Inflammatory macrophage (primary cell): Measurements from ENCODE around the gene GABRP.
A peak's percentile ranks its signal among the peaks of the same experiment; 100 is the strongest.
"Not testable (repeated sequence)": the region's sequence is repeated elsewhere in the genome, so short reads cannot be mapped to it uniquely, and the experiment has no call there.

Experiments
- DNase-seq, 2 donors: peaks; one replicate each; pipeline ENCODE4 v3.0.0-alpha.2; 2020 to 2022

GABRP gene

GRCh38 chr5:170755679-170756456 lies 27.7 kb upstream of the GABRP start:
- DNase-seq, result no peak

DNA sequence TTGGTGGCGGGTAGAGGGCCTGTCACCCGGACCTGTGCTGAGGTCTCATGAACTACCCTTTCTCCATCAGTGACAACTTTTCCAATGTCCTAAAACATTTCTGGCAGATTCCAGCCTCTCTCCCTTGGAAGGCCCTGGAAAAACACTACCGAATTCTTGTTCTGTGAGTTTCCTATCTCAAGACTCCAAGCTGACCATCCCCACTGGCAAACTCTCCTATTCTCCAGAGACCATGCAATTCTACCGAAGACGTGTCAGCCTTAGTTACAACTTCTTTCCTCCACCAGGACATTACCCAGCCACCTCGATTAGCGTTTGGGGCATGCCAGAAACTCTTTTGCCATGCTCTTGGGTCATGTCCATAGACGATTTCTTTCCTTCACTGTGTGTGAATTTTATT lies 26.8 kb upstream of the GABRP start:
- no peak for DNase-seq

- peak; percentile 2 to 17 for DNase-seq
Observed at GRCh38 chr5:170757182-170757601, 26.3 kb upstream of the GABRP start.

DNA sequence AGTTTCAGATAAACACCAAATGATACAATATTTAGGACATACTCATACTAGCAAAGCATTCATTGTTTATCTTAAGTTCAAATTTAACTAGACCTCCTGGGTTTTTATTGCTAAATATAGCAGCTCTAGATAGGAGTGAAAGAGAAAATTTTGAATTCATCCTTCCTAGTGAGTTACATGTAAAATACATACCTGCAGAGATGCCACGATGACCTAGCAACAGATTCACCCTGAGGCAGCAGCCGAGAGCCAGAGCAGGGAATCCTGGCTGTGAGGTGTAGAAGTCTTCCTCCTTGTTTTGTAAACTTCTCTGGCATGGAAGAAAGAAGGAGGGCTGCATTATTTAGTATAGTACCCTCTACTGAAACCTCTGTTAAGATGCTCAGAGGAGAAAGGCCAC lies 25.9 kb upstream of the GABRP start:
- DNase-seq, result no peak

- DNase-seq, result no peak
Observed at GRCh38 chr5:170758481-170758880, 25.0 kb upstream of the GABRP start.

- DNase-seq, result no peak
Observed at GRCh38 chr5:170760113-170760512, 23.4 kb upstream of the GABRP start.

- DNase-seq, result no peak
Observed at GRCh38 chr5:170761048-170761707, 22.3 kb upstream of the GABRP start.

GRCh38 chr5:170761708-170762066 lies 21.8 kb upstream of the GABRP start:
- no peak for DNase-seq

DNA sequence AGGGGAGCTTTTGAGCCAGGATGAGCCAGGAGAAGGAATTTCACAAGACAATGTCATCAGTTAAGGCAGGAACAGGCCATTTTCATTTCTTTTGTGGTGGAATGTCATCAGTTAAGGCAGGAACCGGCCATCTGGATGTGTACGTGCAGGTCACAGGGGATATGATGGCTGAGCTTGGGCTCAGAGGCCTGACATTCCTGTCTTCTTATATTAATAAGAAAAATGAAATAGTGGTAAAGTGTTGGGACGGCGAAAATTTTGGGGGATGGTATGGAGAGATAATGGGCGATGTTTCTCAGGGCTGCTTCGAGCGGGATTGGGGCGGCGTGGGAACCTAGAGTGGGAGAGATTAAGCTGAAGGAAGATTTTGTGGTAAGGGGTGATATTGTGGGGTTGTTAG lies 21.2 kb upstream of the GABRP start:
- DNase-seq, result not testable (repeated sequence)

- not testable (repeated sequence) for DNase-seq
Observed at GRCh38 chr5:170765868-170766267, 17.7 kb upstream of the GABRP start.

- DNase-seq, result no peak
Observed at GRCh38 chr5:170769246-170769645, 14.3 kb upstream of the GABRP start.

DNA sequence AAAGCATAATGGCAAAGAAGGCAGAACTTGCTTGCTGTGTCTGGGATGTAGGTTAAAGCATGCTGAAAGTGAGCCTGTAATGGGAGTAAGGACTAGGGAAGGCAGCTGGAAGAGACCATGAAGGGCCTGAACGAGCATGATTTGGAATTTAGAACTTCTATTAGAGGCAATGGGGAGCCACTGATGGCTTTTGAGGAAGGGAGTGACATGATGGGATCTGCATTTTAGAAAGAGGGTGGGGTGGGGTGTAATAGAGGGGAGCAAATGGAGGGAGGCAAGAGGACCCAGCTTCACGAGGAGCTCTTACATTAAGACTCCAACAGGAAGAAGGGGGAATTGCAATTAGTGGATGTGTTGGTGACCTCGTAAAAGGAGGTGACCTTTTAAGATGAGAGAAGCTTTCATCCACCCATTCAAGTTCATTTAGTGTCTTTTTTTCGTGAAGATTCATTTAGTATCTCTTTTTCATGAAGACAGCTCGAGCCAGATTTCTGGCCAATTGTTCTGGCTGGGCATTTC lies 13.6 kb upstream of the GABRP start:
- DNase-seq, result no peak

DNA sequence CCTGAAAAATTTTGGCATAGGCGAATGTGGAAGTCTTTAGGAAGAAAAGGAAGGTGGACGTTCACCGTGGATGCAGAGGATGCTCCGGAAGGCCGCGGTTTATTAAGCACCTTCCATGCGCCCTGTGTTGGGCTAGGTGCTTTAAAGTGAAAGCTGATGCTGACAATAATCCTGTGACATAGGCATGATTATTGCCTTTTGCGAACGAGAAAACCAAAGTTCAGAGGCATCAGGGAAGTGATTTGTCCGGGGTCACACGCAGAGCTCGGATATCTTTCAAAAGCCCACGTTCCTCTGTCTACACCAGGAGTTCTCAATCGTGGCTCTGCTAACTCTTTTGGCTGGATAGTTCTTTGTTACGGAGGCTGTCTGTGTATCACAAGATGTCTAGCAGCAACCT lies 12.0 kb upstream of the GABRP start:
- no peak for DNase-seq

GRCh38 chr5:170773024-170773985 lies 10.2 kb upstream of the GABRP start:
- no peak for DNase-seq

DNA sequence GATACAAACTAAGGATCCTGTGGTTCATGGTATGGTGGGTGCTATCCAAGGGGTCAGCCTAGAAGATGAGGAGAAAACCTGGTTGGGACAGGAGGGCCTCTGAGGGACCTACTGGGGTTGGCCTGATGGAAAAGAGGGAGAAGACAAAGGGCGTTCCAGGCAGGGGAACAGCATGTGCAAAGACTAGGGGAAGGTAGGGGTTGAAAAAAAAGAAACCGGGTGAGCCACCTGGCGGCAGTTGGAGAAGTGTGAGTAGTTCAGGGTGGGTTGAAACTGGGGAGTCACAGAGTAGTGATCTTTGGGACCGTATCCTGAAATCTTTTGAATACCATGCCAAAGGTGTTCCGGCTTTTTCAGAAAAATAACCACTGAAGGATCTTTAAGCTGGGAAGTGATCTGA lies 8.7 kb upstream of the GABRP start:
- no peak for DNase-seq

DNA sequence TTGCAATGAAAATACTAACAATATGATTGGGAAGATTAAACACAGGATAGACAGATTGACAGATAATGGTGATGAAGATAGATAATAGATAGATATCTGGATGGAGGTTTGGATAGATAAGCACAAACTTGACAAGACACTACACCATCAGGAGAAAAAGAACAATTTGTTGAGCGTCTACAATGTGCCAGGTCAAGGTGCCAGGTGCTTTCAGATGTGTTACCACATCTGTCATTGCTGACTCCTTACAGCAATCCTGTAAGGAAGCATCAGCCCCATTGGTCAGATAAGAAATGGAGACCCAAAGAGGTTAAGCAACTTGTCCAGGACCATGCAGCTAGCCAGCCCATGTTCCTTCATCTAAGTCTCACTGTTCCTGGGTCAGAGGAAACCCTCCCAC lies 1.6 kb upstream of the GABRP start:
- DNase-seq, result no peak

DNA sequence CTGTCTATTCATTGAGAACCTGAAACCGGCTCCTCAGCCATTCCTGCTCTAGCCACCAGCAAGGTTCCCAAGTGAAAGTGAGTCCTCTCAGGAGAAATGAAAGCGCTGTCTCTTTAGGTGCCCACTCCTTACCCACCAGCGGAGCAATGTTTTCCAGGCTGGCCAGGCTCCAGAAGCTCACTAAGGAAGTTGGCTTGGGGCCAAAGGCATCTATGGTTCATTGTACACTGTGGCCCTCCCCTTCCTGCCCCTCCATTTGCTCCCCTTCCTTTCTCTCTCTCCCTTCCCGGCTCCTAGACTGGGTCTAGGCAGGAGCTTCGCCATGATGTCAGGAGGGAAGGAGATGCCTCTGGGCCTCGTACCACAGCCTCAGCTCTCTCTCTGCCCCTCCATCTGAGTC lies 1.1 kb upstream of the GABRP start:
- DNase-seq, result no peak

DNA sequence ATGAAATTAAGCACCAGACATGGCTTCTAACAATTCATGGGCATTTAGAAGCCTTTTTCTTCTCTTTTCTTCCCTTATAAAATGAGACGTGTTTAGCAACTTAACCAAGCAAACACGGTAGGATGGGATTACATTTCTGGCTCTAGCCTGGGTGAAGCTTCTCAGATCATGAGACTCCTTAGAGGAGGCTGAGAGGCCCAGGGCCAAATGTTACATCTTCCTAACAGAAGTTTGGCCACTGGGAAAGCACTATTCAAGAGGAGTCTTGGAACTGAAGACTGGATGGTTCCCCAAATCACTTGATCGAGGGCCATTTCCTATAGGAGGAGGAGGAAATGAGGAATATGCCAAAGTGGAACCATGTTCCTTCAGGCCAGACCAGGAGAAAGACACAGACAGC lies 1.9 kb downstream of the GABRP start:
- DNase-seq, result no peak

DNA sequence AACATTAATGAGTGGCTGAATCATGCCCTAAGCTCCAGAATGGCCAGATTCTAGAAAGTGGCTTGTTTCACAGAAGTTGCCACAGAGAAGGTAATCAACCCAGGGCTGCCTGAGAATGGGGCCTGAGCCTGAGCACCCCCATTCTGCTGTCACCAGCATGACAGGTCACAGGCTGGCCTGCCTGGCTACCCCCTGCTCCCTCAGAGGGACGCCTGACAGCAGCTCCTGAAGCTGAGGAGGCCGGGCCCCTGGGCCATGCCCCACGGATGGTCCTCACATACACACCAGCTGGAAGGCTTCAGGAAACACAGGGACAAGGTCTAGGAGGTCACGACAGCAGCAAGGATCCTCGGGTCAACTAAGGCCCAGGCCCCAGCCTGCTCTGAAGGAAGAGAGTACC lies 3.7 kb downstream of the GABRP start:
- no peak for DNase-seq

GRCh38 chr5:170788626-170789304 lies 5.2 kb downstream of the GABRP start:
- no peak for DNase-seq

- peak; percentile 39 to 66 for DNase-seq
Observed at GRCh38 chr5:170791325-170791954, 7.9 kb downstream of the GABRP start.

DNA sequence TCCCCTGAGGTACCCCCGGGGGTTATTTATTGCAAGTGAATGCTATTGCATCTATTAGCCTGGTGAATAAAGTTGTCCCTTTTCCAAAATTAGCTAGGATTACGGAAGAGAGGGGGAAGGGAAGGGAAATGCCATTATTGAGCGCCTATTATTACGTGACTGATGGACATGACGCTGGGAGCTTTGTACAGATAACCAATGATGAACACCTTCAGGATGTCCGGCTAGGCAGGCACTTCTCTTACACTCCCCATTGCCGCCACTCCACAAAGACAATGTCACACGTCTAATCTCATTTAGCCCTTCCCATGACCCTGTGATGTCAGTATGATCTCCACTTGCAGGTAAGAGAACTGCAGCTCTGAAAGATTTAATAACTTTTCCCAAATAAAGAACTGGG lies 9.4 kb downstream of the GABRP start:
- no peak for DNase-seq
